Measurements from ENCODE around the gene VGLL3. TPM values are rescaled to one million over a fixed set of nuclear protein-coding genes. Genes with fewer than 3 reads are reported as not detected.
A peak's percentile ranks its signal among the peaks of the same experiment; 100 is the strongest.
"Not testable (repeated sequence)": the region's sequence is repeated elsewhere in the genome, so short reads cannot be mapped to it uniquely, and the experiment has no call there.

Gene VGLL3
- total RNA-seq, 1 experiment from 2014 or later, result 41.0 TPM

DNA sequence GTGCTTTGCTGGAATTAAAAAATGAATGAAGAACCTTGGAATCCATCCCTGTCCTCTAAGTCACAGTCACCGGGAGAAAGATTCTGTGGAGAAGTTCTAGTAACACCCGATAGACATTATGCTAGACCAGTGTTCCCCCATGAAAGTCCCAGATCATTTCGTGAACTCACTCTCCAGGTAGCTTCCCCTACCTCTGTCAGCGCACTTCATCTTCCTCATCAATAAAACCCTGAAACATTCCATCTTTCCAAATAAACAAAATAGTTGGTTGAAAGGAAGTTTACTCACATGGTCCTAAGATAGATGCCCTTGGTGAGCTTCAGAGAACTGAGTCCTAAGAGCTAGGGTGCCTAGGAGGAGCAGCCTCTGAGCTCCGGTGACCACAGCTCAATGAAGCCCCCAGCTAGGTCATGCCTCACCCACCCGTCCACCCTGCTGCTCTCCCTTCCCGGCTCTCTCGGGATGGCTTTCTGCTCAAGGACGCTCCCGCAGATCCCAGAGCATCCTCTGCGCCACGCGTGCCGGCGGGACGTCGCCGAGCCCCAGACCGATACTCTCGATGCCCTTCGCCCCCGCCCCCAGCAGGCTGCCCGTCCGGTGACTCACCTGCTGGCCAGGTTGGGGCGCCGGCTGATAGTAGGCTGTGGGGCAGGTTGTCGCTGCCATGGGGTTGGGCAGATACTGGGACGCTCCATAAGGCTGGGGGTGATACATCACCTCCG, 776 bp downstream of the VGLL3 start:
- peak; percentile 50 for DNase-seq (ENCODE audit: low read depth)

- peak; percentile 33 for DNase-seq (ENCODE audit: low read depth)
Measured at GRCh38 chr3:86989611-86990010, 1.3 kb downstream of the VGLL3 start.

DNA sequence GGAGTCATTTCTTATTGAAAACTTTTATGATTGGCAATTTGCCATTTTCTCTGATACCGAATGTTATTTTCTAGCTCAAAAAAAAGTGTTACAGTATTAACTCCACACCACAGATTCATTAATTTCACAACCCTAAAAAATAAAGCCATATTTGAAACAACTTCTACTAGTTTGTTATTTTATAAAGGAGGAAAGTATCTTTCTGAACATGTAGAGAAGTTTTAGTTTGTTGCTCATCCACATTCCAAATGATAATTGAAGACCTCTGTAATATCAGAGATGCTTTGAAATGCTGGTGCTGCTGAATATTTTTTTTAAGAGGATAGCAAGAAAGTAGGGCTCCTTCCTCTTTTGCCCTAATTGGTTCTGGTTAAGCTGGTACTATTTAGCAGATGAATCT, 1.9 kb downstream of the VGLL3 start:
- peak; percentile 27 for DNase-seq (ENCODE audit: low read depth)

- peak; percentile 91 for DNase-seq (ENCODE audit: low read depth)
Measured at GRCh38 chr3:86988235-86988634, 2.7 kb downstream of the VGLL3 start.

- no peak for DNase-seq (ENCODE audit: low read depth)
Measured at GRCh38 chr3:86987421-86987715, 3.6 kb downstream of the VGLL3 start.

GRCh38 chr3:86986671-86987420, 4.1 kb downstream of the VGLL3 start:
- DNase-seq (ENCODE audit: low read depth), result peak; percentile 76

GRCh38 chr3:86985181-86985826, 5.6 kb downstream of the VGLL3 start:
- DNase-seq (ENCODE audit: low read depth), result peak; percentile 84

- peak; percentile 60 for DNase-seq (ENCODE audit: low read depth)
Measured at GRCh38 chr3:86984271-86984670, 6.7 kb downstream of the VGLL3 start.

GRCh38 chr3:86982883-86983282, 8.1 kb downstream of the VGLL3 start:
- DNase-seq (ENCODE audit: low read depth), result peak; percentile 86

DNA sequence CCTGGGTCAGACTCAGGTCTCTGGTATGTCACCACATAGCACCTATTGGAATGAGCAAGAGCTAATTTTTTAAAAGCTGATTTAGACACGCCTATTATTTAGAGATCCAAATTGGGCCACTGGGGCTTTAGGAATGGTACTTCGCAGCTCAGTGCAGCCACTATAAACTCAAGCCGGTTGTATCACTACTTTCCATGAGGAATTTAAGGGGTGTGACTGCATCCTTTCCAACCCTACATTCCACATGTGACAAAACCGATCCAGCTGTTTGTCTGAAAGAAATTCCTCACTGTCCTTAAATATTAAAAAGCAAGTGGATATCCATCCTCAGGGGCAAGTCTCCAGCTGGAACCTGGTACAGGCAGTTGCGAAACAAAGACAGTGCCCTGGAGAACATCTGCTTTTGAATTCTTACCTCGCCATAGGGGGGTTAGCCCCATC, 12.8 kb downstream of the VGLL3 start:
- peak; percentile 74 for DNase-seq (ENCODE audit: low read depth)

- DNase-seq (ENCODE audit: low read depth), result no peak
Measured at GRCh38 chr3:86976219-86976618, 14.7 kb downstream of the VGLL3 start.

DNA sequence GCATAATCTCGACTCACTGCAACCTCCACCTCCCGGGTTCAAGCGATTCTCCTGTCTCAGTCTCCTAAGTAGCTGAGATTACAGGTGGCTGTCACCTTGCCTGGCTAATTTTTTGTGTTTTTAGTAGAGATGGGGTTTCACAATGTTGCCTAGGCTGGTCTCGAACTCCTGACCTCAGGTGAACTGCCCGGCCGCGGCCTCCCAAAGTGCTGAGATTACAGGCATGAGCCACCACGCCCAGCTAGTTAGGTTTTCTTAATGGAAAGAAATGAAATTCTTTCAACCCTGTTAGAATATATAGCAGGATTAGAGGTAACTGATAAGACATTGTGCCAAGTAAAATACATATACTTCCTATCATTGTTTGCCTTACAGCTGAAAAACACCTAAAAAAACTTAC, 16.8 kb downstream of the VGLL3 start:
- DNase-seq (ENCODE audit: low read depth), result not testable (repeated sequence)

GRCh38 chr3:86973440-86973839, 17.5 kb downstream of the VGLL3 start:
- DNase-seq (ENCODE audit: low read depth), result peak; percentile 96

DNA sequence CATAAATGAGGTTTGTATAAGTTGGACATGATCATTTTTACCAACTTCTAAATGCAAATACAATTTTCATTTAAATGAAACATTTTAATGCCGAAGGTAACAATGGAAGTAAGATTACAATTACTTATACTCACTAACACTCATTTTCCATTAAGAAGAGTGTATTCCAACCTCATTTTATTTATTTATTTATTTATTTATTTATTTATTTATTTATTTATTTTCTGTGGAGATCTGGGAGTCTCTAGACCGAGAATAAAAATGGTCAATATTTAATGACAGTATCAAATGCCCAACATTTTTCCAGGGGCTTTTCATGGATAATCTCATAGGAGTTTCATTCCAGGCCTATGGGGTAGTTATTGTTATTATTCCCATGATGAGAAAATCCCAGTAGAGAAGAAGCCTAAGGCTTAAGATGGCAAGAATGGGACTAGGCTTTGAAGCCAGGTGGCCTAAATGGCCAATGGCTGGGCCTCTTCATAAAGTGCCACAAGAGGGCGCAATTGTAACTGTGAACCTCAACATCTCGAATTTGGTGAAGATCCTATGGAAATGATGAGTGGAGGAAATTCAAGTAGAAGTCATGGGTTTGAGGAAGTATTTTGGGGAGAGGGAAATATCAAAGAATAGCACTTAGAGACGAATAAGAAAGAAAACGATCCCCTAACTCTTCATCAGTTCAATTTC, 21.3 kb downstream of the VGLL3 start:
- DNase-seq (ENCODE audit: low read depth), result peak; percentile 72

DNA sequence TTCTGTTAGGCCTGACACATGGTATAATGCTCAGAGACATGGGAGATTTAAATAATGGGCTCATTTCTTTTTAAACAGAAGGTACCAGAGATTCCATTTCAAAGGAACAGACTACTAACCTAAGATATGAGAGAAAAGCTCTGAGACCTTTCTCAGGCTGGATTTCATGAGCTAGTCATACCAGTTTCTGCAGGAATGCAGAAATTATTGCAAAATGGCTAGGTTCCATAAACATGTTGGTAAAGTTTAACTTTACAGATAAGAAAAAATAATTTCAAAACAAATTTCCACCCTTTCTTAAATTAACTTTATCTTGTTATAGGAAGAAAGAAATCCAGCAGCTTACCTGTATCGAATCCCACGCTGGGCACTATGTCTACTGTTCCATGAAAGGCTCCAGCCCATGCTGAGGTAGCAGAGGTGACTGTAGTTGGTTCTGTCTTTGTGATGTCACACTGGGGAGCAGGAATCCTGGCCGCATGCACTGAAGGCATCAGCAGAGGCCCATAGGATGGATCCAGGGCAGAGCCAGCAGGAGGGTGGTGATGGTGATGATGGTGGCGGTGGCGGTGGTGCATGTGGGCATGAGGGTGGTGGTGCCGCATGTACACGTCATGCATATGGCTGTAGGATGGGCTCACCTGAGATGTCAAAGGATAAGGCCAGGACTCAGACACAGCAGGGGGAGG, 22.6 kb downstream of the VGLL3 start:
- no peak for DNase-seq (ENCODE audit: low read depth)

DNA sequence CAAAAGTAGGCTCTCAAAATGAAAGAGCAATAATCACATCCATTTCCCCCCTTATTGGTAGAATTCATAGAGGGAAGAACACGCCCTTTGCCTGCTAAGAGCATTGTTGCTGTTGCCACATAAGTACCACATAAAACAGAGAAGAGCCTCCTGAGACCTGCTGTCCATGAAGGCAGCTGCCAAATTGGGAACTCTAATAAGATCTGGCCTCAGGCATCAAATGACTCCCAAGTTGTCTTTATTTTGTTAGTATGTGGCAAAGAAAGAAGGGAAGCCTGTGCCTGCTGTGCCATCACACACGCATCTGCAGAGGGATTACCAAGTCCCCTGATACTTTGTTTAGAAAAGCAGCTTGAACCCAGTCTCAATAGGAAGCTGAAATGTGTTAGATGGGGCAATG, 23.9 kb downstream of the VGLL3 start:
- DNase-seq (ENCODE audit: low read depth), result peak; percentile 67

GRCh38 chr3:86965166-86965565, 25.8 kb downstream of the VGLL3 start:
- no peak for DNase-seq (ENCODE audit: low read depth)

GRCh38 chr3:86963611-86964010, 27.3 kb downstream of the VGLL3 start:
- no peak for DNase-seq (ENCODE audit: low read depth)

GRCh38 chr3:86961297-86961696, 29.7 kb downstream of the VGLL3 start:
- DNase-seq (ENCODE audit: low read depth), result peak; percentile 15

GRCh38 chr3:86960550-86960949, 30.4 kb downstream of the VGLL3 start:
- no peak for DNase-seq (ENCODE audit: low read depth)

- DNase-seq (ENCODE audit: low read depth), result peak; percentile 65
Measured at GRCh38 chr3:86958534-86958933, 32.4 kb downstream of the VGLL3 start.

All from LHCN-M2 (cell line).